ENCODE data around the gene KLHL2.
"Not testable (repeated sequence)": the region's sequence is repeated elsewhere in the genome, so short reads cannot be mapped to it uniquely, and the experiment has no call there.

The KLHL2 gene

DNA sequence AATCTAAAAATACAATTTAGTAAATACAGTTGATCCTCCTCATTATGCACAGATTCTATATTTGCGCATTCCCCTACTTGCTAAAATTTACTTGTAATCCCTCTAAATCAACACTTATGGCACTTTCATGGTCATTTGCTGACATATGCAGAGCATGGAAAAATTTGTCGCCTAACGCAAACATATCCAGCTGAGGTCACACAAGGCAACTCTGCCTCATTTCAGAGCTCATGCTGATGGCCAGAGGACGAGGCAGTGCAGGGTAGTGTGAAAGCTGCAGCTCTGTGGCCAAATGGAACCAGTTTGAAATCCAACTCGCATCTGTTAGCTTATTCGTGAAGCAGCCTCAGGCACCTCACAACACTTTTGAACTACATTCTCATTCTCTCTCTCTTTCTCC is 39.7 kb upstream of the KLHL2 start (continued):
- TF ChIP-seq, protein P1, sequence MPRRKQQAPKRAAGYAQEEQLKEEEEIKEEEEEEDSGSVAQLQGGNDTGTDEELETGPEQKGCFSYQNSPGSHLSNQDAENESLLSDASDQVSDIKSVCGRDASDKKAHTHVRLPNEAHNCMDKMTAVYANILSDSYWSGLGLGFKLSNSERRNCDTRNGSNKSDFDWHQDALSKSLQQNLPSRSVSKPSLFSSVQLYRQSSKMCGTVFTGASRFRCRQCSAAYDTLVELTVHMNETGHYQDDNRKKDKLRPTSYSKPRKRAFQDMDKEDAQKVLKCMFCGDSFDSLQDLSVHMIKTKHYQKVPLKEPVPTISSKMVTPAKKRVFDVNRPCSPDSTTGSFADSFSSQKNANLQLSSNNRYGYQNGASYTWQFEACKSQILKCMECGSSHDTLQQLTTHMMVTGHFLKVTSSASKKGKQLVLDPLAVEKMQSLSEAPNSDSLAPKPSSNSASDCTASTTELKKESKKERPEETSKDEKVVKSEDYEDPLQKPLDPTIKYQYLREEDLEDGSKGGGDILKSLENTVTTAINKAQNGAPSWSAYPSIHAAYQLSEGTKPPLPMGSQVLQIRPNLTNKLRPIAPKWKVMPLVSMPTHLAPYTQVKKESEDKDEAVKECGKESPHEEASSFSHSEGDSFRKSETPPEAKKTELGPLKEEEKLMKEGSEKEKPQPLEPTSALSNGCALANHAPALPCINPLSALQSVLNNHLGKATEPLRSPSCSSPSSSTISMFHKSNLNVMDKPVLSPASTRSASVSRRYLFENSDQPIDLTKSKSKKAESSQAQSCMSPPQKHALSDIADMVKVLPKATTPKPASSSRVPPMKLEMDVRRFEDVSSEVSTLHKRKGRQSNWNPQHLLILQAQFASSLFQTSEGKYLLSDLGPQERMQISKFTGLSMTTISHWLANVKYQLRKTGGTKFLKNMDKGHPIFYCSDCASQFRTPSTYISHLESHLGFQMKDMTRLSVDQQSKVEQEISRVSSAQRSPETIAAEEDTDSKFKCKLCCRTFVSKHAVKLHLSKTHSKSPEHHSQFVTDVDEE (CRISPR knock-in tag; IDR thresholded peaks at IDR 0.05) = no peak

DNA sequence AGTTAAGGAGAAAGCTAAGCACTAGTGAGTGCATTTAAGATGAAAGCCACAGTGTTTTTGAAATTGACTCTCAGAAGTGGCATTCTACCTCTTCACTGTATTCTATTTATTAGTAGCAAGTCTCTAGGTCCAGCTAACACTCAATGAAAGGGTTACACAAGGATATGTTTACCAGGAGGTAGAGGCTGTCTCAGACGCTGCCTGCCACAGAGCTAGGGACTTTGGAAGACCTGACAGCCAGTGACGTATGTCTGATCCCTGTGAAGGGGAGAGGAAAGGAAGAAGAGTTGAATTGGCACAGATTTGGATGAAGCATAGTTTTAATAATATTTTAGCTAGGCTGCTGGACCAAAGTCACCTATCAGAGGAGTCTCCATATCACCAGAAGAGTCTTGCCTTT is 36.5 kb upstream of the KLHL2 start:
- ATAC-seq = no peak
- TF ChIP-seq ISL1 (CRISPR knock-in tag; IDR thresholded peaks at IDR 0.05) (no peak), TCF4 (CRISPR knock-in tag; IDR thresholded peaks at IDR 0.05; ENCODE audit: borderline replicate concordance) (no peak), ZFP30 (CRISPR knock-in tag; IDR thresholded peaks at IDR 0.05) (no peak), ZNF70 (CRISPR knock-in tag; IDR thresholded peaks at IDR 0.05) (no peak), ZNF8 (CRISPR knock-in tag; IDR thresholded peaks at IDR 0.05) (no peak)

- not testable (repeated sequence) for ATAC-seq
Observed at GRCh38 chr4:165175470-165175869, 31.9 kb upstream of the KLHL2 start.

DNA sequence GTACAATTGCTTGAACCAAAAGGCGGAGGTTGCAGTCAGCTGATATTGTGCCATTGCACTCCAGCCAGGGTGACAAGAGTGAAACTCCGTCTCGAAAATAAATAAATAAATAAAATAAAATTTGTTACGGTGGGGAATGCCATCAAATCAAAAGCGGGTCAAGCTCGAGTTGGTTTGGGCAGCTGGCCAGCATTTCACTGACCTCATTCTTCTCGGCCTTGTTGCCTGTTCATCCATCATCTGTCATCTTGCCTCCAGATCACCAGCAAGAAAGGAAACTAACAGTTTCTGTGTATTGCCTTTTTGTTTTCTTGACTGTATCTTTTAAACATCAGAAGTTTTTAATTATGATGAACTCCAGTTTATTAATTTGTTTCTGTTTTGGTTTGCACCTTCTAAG is 31.5 kb upstream of the KLHL2 start:
- TF ChIP-seq ZNF70 (CRISPR knock-in tag; IDR thresholded peaks at IDR 0.05) (no peak), CSDC2 (CRISPR knock-in tag; IDR thresholded peaks at IDR 0.05) (no peak), ZFP30 (CRISPR knock-in tag; IDR thresholded peaks at IDR 0.05) (no peak), ZNF8 (CRISPR knock-in tag; IDR thresholded peaks at IDR 0.05) (no peak), ZNF565 (CRISPR knock-in tag; conservative IDR thresholded peaks at IDR 0.05; ENCODE audit: low read depth) (no peak), PATZ1 (CRISPR knock-in tag; IDR thresholded peaks at IDR 0.05; ENCODE audit: borderline replicate concordance) (no peak), BACH2 (CRISPR knock-in tag; IDR thresholded peaks at IDR 0.05; ENCODE audit: borderline replicate concordance) (no peak), ISL1 (CRISPR knock-in tag; IDR thresholded peaks at IDR 0.05) (no peak), ZC3H10 (CRISPR knock-in tag; IDR thresholded peaks at IDR 0.05) (no peak), TOX (CRISPR knock-in tag; IDR thresholded peaks at IDR 0.05; ENCODE audit: borderline replicate concordance) (no peak)
- no peak for ATAC-seq

GRCh38 chr4:165177725-165178666 is 29.4 kb upstream of the KLHL2 start:
- ATAC-seq = no peak
- TF ChIP-seq, protein P1 (CRISPR knock-in tag; IDR thresholded peaks at IDR 0.05) = no peak
- TF ChIP-seq ESRRG (CRISPR knock-in tag; IDR thresholded peaks at IDR 0.05) (no peak), CSRNP3 (CRISPR knock-in tag; IDR thresholded peaks at IDR 0.05) (no peak), ZC3H10 (CRISPR knock-in tag; IDR thresholded peaks at IDR 0.05) (no peak), BACH2 (CRISPR knock-in tag; IDR thresholded peaks at IDR 0.05; ENCODE audit: borderline replicate concordance) (no peak), RARB (CRISPR knock-in tag; IDR thresholded peaks at IDR 0.05) (no peak), ARNTL (CRISPR knock-in tag; IDR thresholded peaks at IDR 0.05; ENCODE audit: borderline replicate concordance, low read depth) (no peak), PPARA (CRISPR knock-in tag; IDR thresholded peaks at IDR 0.05; ENCODE audit: borderline replicate concordance) (no peak), ISL1 (CRISPR knock-in tag; IDR thresholded peaks at IDR 0.05) (no peak), GLIS3 (CRISPR knock-in tag; IDR thresholded peaks at IDR 0.05) (no peak), CSDC2 (CRISPR knock-in tag; IDR thresholded peaks at IDR 0.05) (no peak), POU6F1 (CRISPR knock-in tag; IDR thresholded peaks at IDR 0.05; ENCODE audit: borderline replicate concordance, low read depth) (no peak), ZNF8 (CRISPR knock-in tag; IDR thresholded peaks at IDR 0.05) (no peak), ZNF70 (CRISPR knock-in tag; IDR thresholded peaks at IDR 0.05) (no peak), ZNF565 (CRISPR knock-in tag; conservative IDR thresholded peaks at IDR 0.05; ENCODE audit: low read depth) (no peak), CREB5 (CRISPR knock-in tag; IDR thresholded peaks at IDR 0.05; ENCODE audit: low read depth) (no peak)
